ENCODE measurements around the gene PHKG2. TPM values are rescaled to one million over a fixed set of nuclear protein-coding genes. Genes with fewer than 3 reads are reported as not detected.

Gene PHKG2
- total RNA-seq, 2 donors from 2014 or later = 13.0 to 13.9 TPM

GRCh38 chr16:30748634-30749445, 615 bp downstream of the PHKG2 start:
- DNase-seq (ENCODE audit: low spot score) = peak; percentile 89
- intact Hi-C loops (cut with DNase I) = loop anchor here in 1 of 2 donors (10.0 kb wide), 1 partner anchor 66 kb away; no protein-coding TSS in a partner anchor

GRCh38 chr16:30750201-30750600, 2.0 kb downstream of the PHKG2 start:
- intact Hi-C loops (cut with DNase I) = no loop called here
- DNase-seq (ENCODE audit: low spot score) = no peak

- intact Hi-C loops (cut with DNase I) = no loop called here
- peak; percentile 81 for DNase-seq (ENCODE audit: low spot score)
Measured at GRCh38 chr16:30750876-30751465, 2.7 kb downstream of the PHKG2 start.

GRCh38 chr16:30753596-30753995, 5.4 kb downstream of the PHKG2 start:
- intact Hi-C loops (cut with DNase I) = no loop called here
- DNase-seq (ENCODE audit: low spot score) = no peak

- no peak for DNase-seq (ENCODE audit: low spot score)
- intact Hi-C loops (cut with DNase I) = no loop called here
Measured at GRCh38 chr16:30755955-30756780, 7.9 kb downstream of the PHKG2 start.

- no peak for DNase-seq (ENCODE audit: low spot score)
- intact Hi-C loops (cut with DNase I) = no loop called here
Measured at GRCh38 chr16:30756781-30757100, 8.5 kb downstream of the PHKG2 start.

GRCh38 chr16:30757316-30757715, 9.1 kb downstream of the PHKG2 start:
- intact Hi-C loops (cut with DNase I) = no loop called here
- DNase-seq (ENCODE audit: low spot score) = no peak

- DNase-seq (ENCODE audit: low spot score) = peak; percentile 73
- intact Hi-C loops (cut with DNase I) = no loop called here
Measured at GRCh38 chr16:30758988-30759491, 10.8 kb downstream of the PHKG2 start.

GRCh38 chr16:30760001-30760559, 11.9 kb downstream of the PHKG2 start:
- intact Hi-C loops (cut with DNase I) = no loop called here
- no peak for DNase-seq (ENCODE audit: low spot score)

- peak; percentile 80 for DNase-seq (ENCODE audit: low spot score)
- intact Hi-C loops (cut with DNase I) = no loop called here
Measured at GRCh38 chr16:30760577-30761426, 12.6 kb downstream of the PHKG2 start.

- intact Hi-C loops (cut with DNase I) = no loop called here
- no peak for DNase-seq (ENCODE audit: low spot score)
Measured at GRCh38 chr16:30761427-30761927, 13.3 kb downstream of the PHKG2 start.

- peak; percentile 99 for DNase-seq (ENCODE audit: low spot score)
- intact Hi-C loops (cut with DNase I) = no loop called here
Measured at GRCh38 chr16:30761928-30762902, 14.0 kb downstream of the PHKG2 start, which contains the start of the genes CFAP119 and RNF40. TSS of gene CFAP119 (minus strand) at chr16:30762062. CDS start at chr16:30761748, 314 bp downstream. TSS of gene RNF40 (plus strand) at chr16:30762322. CDS start at chr16:30762546, 224 bp downstream.

GRCh38 chr16:30762991-30763725, 14.9 kb downstream of the PHKG2 start:
- intact Hi-C loops (cut with DNase I) = no loop called here
- DNase-seq (ENCODE audit: low spot score) = no peak

GRCh38 chr16:30764086-30764485, 15.9 kb downstream of the PHKG2 start:
- intact Hi-C loops (cut with DNase I) = no loop called here
- DNase-seq (ENCODE audit: low spot score) = no peak

GRCh38 chr16:30764816-30765465, 16.7 kb downstream of the PHKG2 start:
- intact Hi-C loops (cut with DNase I) = no loop called here
- DNase-seq (ENCODE audit: low spot score) = no peak
